NB4 (cell line): ENCODE measurements around the gene RNASE8.

Experiments used
- DNase-seq: peaks from one replicate; pipeline ENCODE4 v3.0.0; 2010; ENCODE audit warnings: low read depth
- H3K4me3 ChIP-seq: one replicate; pipeline ENCODE4 v1.5.1; 2011; ENCODE audit warnings: mild to moderate bottlenecking, low read depth, low read length, moderate library complexity
- CTCF ChIP-seq: IDR thresholded peaks from one replicate; pipeline ENCODE4 v1.5.1; 2012; ENCODE audit warnings: low read depth, low read length
- MAX ChIP-seq: IDR thresholded peaks from 2 replicates; pipeline ENCODE4 v1.6.1; 2011; ENCODE audit warnings: low read depth, low read length
- MYC ChIP-seq: IDR thresholded peaks from 2 replicates; pipeline ENCODE4 v1.6.1; 2011; ENCODE audit warnings: low read depth, low read length
- POLR2A ChIP-seq: IDR thresholded peaks from 2 replicates; pipeline ENCODE4 v1.6.1; 2011; ENCODE audit warnings: mild to moderate bottlenecking; ENCODE audit not compliant: insufficient read length; ENCODE audit errors: extremely low read depth

RNASE8 gene

GRCh38 chr14:21023174-21023573, 34.4 kb upstream of the RNASE8 start:
- TF ChIP-seq POLR2A: no peak
- TF ChIP-seq MAX: no peak
- TF ChIP-seq CTCF: no peak
- TF ChIP-seq MYC: no peak

GRCh38 chr14:21023817-21024584, 33.6 kb upstream of the RNASE8 start:
- no peak for DNase-seq
- no peak for TF ChIP-seq CTCF
- no peak for TF ChIP-seq MAX
- no peak for TF ChIP-seq MYC
- no peak for TF ChIP-seq POLR2A
- peak overlapping the region; percentile 44 for H3K4me3 ChIP-seq

More at GRCh38 chr14:21023174-21023573, 34.4 kb upstream of the RNASE8 start:
- DNase-seq: no peak
- no peak overlapping the region for H3K4me3 ChIP-seq

- DNase-seq: peak; percentile 72
- TF ChIP-seq POLR2A (no peak), CTCF (no peak), MAX (no peak), MYC (no peak)
Measured at GRCh38 chr14:21024585-21025370, 32.8 kb upstream of the RNASE8 start, which contains the start of gene NDRG2. Gene NDRG2 (minus strand): TSS chr14:21025061. CDS start chr14:21023315, 1,746 bp downstream.

GRCh38 chr14:21025371-21026273, 32.0 kb upstream of the RNASE8 start:
- H3K4me3 ChIP-seq: no peak overlapping the region
- TF ChIP-seq CTCF (no peak), POLR2A (no peak), MYC (no peak), MAX (no peak)
- DNase-seq: no peak

More at GRCh38 chr14:21024585-21025370, 32.8 kb upstream of the RNASE8 start, which contains the start of gene NDRG2:
- H3K4me3 ChIP-seq: peak within 1 kb of the TSS; percentile 44
